OCI-M1 (cell line): ENCODE results near the gene CACNA2D1.

ENCODE experiments used
- DNase-seq: peaks from one replicate; lab custom pipeline; 2025; lab: John Stamatoyannopoulos, UW

CACNA2D1 gene

GRCh38 chr7:82443547-82444219 lies at the start of gene CACNA2D1:
Gene CACNA2D1 (minus strand): TSS chr7:82443777.
- DNase-seq: peak; percentile 55

DNA sequence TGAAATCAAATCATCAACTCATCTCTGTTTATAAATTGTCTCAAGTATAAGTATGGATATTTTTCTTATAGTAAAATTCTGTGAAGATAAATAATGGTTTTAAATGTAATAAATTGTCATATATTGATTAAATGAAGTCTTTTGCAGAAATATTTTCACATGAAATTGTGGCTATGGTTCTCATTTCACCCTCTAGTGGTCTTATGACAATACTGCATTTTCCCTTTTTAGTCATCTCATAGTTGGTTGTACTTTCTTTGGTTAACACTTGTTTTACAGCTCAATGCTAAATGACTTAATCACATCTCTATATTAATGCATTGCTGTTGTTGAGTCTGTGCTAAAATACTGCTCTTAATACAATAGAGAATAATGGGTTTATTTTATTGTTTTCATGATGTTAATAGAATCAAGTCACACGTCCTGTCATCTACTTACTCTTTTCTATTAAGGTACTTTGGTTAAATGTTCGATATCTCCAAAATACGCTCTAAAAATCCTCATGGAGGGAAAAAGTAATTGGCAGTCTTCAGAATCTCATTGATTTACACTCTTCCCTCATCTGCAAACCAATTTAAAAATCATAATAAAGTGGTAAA lies 38.0 kb upstream of the CACNA2D1 start:
- DNase-seq: peak; percentile 60

DNA sequence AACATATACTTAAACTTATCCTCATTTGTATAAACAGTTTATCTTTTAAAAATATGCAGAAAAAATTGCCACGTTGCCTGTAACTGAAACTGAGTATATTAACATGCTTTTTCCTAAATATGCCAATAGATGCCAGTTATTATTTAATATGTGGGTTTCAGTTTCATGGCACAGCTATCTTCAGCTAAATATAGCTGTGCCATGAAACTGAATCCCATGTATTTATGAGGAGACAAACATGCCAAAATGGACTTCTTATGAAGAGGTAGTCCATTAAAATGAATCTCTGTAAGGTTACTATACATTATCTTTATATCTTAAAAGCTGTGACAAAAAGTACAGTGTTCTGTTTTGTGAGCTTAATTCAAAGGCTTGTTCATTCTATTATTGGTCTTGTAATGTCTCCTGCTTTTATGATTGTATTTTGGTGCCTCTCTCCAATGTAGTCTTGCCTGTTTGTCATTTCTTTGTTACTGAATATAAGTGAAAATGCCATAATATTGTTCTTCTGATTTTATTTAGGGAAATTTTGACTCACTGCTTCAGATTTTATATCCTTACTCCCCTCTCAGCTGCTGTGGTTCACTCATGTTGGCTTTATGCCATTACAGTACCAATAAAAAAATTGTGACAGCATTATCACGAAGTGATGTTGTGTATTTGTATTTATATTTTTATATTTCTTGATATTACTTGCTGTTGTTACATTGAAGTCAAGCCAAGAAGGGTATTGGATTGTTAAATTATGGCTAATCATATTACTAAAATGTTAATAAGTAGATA lies 34.3 kb upstream of the CACNA2D1 start:
- DNase-seq: no peak

GRCh38 chr7:82472966-82473365 lies 29.4 kb upstream of the CACNA2D1 start:
- no peak for DNase-seq

DNA sequence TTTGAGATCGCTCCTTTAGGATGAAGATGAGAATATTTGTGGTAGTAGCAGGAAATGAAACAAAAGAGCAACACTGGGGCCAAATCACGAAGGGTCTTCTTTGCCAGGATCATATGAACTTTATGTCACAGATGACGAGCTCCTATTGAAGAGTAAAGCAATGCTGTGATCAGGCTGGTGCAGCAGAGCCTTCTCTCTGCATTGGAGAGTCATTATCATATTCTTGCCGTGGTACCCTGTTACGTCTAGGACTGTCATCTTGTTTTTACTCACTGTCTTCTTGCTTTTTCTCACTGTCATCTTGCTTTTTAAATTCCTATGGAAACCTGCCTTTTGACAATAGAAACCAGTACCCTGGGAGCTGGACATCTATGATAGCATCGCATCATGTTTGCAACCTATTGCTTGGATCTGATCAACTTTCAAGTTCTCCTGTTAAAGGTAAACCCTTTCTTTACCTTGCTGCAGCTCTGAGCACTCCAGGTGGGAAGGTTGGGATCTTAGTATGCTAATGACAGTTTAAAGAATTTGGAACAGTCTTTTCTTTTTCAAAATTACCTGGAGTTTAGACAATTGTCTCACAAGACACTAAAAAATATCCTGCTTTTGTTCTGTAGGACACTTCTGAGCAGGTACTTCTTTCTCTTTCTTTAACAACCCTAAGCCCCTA lies 27.9 kb upstream of the CACNA2D1 start:
- no peak for DNase-seq

- no peak for DNase-seq
These were observed 25.6 kb upstream of the CACNA2D1 start for GRCh38 chr7:82469207-82469606.

DNA sequence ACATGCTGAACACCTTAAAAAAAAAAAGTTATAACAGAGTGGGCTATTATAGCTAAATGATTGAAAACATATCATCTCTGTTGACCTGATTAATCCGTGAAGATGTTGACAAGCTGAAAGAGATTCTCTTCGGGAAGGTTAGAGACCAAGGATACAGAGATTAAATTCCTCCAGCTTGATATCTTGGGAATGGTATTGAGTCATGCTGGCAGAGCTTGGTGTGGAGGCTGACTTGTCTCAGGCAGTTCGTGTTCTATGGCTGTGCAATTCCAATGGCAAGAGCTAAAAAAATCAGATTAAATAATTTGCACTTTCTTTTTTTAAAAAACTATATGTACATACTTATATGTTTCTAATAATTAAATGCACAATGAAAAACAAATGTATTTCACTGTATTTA lies 24.9 kb upstream of the CACNA2D1 start:
- DNase-seq: no peak

- DNase-seq: no peak
These were observed 23.4 kb upstream of the CACNA2D1 start for GRCh38 chr7:82467020-82467419.

GRCh38 chr7:82464372-82464771 lies 20.8 kb upstream of the CACNA2D1 start:
- DNase-seq: no peak

DNA sequence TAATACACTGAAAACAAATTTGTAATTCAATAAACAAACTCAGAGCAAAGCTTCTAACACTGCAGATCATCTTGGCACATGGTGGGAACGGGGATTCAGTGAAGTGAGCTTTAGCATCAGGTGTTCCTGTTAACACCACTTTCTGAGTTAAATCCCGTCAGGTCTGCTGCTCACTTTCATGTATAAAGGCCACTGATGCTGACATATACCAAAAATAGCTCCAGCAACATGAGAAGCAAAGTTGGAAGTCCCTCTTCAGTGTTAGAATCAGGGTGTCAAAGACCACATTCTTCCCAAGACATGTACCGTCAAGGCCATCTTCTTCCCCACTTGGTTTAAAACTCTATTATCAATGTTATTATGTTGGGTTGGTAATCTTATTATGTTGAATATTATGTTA lies 11.7 kb upstream of the CACNA2D1 start:
- DNase-seq: no peak

- DNase-seq: no peak
These were observed 7.2 kb upstream of the CACNA2D1 start for GRCh38 chr7:82450759-82451158.

DNA sequence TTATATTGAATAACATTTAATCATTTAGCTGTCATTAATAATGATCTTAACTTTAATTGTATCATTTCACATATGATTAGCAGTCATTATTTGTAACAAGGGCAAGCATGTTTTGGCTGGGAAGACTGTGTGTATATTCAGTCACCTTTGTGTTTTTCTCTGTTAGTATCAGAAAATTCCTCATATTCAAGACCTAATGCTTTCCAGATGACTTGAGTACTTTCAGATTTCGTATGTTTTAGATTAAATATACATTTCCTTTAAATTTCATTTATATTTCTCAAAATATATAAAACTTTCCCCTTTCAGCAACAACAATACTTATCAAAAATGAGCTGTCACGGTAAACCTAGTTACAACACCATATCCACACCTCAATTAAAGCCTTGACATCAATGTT lies 6.3 kb upstream of the CACNA2D1 start:
- DNase-seq: no peak

- no peak for DNase-seq
These were observed 3.3 kb upstream of the CACNA2D1 start for GRCh38 chr7:82446897-82447296.

DNA sequence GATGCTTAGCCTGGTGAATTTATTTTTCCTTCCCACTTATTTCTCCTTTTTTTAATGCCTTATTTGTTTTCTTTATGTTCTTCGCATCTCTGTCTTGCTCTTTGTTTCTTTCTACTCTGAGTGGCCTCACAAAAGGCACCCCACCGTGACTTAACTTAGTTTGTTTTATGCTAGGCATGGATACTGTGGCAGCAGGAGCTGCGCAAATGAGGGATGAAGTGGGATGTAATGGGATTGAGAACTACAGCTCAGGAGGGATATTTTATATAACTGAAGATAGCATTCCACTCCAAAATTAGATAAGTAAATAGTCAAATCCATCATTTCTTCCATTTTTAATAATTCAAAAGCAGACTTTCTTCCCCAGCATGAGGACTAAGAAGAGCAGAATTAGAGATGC lies 1.7 kb upstream of the CACNA2D1 start:
- no peak for DNase-seq

DNA sequence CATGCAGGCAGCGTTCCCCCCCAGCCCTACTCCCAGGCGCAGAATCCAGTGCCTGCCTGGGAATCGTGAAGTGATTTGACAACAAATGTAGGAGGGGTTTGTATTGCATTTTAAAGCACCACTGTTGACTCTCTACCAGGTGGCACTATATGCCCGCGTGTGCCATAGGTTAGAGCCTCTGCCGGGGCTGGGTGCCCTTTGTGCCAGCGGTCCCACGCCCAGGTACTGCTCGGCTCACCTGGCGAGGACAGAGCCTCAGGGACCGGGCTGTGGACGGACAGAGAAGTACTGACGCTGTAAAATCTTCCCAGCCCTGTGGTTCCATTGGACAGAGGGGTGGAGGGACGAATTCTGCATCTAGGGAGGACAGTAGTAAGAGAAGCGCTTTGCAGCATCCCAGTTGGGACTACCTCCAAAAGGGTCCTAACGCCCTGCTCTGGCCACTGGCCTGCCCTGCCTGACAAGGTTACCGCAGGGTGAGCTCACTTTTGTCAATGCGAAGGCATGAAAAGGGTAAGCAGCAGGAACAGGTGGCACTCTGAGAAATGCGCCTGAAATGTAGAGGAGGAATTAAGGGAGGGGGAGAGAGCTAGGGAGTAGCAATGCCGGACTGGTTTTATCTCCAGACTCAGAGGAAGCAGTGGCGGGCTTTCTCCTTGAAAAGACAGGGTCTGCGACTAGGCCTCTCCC lies 788 bp upstream of the CACNA2D1 start:
- DNase-seq: no peak

DNA sequence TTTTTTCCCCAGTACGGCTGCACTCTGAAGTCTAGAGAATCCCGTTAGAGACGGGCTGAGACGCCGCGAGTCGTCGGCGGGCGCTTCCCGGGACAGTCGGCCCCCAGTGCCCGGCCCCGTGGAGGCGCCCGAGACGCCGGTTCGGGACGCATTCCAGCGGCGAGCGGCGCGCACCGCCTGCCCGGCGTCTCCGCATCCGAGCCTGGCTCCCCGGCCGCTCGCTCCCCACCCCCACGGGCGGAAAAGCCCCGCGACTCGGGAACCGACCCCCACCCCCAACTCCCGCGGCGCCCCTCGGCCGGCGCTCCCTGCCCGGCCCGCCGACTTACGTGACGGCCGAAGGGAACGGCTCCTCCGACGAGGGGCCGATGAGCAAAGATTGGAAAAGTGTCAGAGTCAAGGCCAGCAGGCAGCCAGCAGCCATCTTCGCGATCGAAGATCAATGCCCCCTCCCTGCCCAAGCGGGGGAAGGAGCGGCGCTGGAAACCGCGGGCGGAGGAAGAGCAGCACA lies 486 bp downstream of the CACNA2D1 start:
- no peak for DNase-seq

- DNase-seq: no peak
These were observed 1.0 kb downstream of the CACNA2D1 start for GRCh38 chr7:82442492-82443035.

GRCh38 chr7:82441669-82442478 lies 1.7 kb downstream of the CACNA2D1 start:
- no peak for DNase-seq

DNA sequence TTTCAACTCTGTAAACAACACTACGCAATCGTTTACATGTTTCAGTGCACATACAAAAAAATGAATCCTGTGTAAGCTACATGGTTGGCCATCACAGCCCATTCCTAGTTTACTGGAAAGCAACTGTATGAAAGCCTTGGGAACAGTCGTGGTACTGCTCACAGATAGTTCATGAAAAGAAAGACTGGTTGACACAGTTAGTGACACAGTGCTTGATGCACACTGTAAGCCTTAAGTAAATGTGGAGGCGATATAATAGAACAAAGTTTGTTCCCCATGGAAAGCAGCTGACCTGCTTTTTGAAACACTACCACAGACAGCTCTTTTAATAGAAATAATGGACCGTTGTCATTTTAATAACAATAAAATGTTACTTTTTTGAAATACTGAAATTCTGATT lies 5.1 kb downstream of the CACNA2D1 start:
- no peak for DNase-seq

DNA sequence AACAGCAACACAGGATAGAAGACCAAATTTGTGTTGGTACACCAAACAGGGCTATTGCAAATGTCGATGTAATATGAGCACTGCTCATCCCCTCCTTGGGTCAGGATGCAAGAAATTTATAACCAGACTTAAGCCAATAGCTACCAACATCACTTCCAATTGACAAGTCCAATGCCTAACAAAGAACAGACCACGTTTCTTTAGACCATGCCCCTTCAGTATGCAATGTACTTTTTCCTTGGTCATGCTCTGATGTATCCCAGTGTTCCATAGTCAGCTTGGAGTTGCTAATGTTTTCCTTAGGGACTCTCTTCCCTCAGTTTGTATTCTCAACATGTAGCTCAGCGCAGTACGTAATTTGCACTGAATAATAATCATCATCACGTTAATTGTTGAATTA lies 7.8 kb downstream of the CACNA2D1 start:
- DNase-seq: no peak
